GM19193 (cell line): Measurements from ENCODE around the gene CASP14.

Experiments used
- POLR2A ChIP-seq: IDR thresholded peaks from 4 replicates; pipeline ENCODE4 v1.6.1; 2011; ENCODE audit not compliant: insufficient read depth, insufficient read length; ENCODE audit errors: extremely low read depth

The CASP14 gene

GRCh38 chr19:15045506-15045905 lies 3.8 kb upstream of the CASP14 start:
- no peak for TF ChIP-seq POLR2A

GRCh38 chr19:15047680-15048079 lies 1.6 kb upstream of the CASP14 start:
- TF ChIP-seq POLR2A = no peak

- TF ChIP-seq POLR2A = no peak
These were observed 1.2 kb upstream of the CASP14 start for GRCh38 chr19:15048128-15048527.

GRCh38 chr19:15050639-15051038 lies 1.4 kb downstream of the CASP14 start:
- TF ChIP-seq POLR2A = no peak

- TF ChIP-seq POLR2A = no peak
These were observed 12.8 kb downstream of the CASP14 start for GRCh38 chr19:15062036-15062435.

GRCh38 chr19:15072930-15073647 lies 23.8 kb downstream of the CASP14 start:
- no peak for TF ChIP-seq POLR2A

GRCh38 chr19:15074371-15074770 lies 25.1 kb downstream of the CASP14 start:
- no peak for TF ChIP-seq POLR2A

GRCh38 chr19:15075806-15076205 lies 26.5 kb downstream of the CASP14 start:
- TF ChIP-seq POLR2A = no peak

GRCh38 chr19:15081911-15082310 lies 32.6 kb downstream of the CASP14 start, which contains the start of gene OR1I1:
Gene OR1I1, plus strand, starts transcription at chr19:15082211. Its CDS starts 4,855 bp downstream, at chr19:15087066.
- no peak for TF ChIP-seq POLR2A

- TF ChIP-seq POLR2A = no peak
These were observed 37.9 kb downstream of the CASP14 start for GRCh38 chr19:15087182-15087581.

- no peak for TF ChIP-seq POLR2A
These were observed 42.9 kb downstream of the CASP14 start for GRCh38 chr19:15091918-15092753.

GRCh38 chr19:15093001-15093400 lies 43.7 kb downstream of the CASP14 start:
- TF ChIP-seq POLR2A = no peak

- no peak for TF ChIP-seq POLR2A
These were observed 46.9 kb downstream of the CASP14 start for GRCh38 chr19:15096223-15096622.

- TF ChIP-seq POLR2A = no peak
These were observed 49.2 kb downstream of the CASP14 start for GRCh38 chr19:15098460-15098859.

- no peak for TF ChIP-seq POLR2A
These were observed 49.8 kb downstream of the CASP14 start for GRCh38 chr19:15099017-15099582.
